ENCODE data around the gene OSBPL3. TPM values are rescaled to one million over a fixed set of nuclear protein-coding genes. Genes with fewer than 3 reads are reported as not detected.

OSBPL3 gene
- total RNA-seq, 2 donors from 2014 or later = 9.0 to 14.8 TPM

DNA sequence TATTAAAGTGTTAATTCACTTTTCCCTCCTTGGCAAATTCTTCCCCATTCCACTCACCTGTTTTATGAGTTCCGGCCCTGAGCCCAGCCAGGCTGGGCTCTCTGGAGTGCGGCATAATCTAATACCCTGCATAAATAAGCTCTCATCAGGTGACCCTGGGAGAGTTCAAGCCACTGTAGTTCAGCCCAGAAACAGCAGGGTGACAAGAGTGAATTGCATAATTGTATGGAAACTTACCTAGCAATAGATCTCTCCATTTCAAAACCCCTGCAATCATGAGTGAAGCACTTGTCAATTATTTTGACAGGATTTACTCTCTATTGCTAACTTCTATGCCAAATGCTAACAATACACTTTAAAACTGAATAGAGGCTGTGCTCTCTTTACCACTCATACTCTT lies 94.7 kb downstream of the OSBPL3 start:
- no peaks in the 10 kb centered on the region for H3K36me3 ChIP-seq
- H3K9ac ChIP-seq (ENCODE audit: low read depth in 2 of 2, low read length in 2 of 2) = no peak overlapping the region
- H3K4me3 ChIP-seq = no peak overlapping the region
- DNase-seq = no peak
- no peaks in the 10 kb centered on the region for H3K9me3 ChIP-seq
- no peak overlapping the region for H3K27ac ChIP-seq
- intact Hi-C loops (cut with DNase I) = no loop called here
- H3K4me1 ChIP-seq = no peaks in the 10 kb centered on the region
- H3K27me3 ChIP-seq = no peaks in the 10 kb centered on the region
- no peak for TF ChIP-seq CTCF (IDR thresholded peaks at IDR 0.05)

- Histone ChIP-seq H3K9ac (ENCODE audit: low read depth in 2 of 2, low read length in 2 of 2) (no peak overlapping the region), H3K4me3 (no peak overlapping the region), H3K27ac (no peak overlapping the region), H3K27me3 (no peaks in the 10 kb centered on the region), H3K4me1 (no peaks in the 10 kb centered on the region), H3K36me3 (no peaks in the 10 kb centered on the region), H3K9me3 (no peaks in the 10 kb centered on the region)
- DNase-seq = no peak
- TF ChIP-seq CTCF (IDR thresholded peaks at IDR 0.05) = no peak
- intact Hi-C loops (cut with DNase I) = no loop called here
Measured at GRCh38 chr7:24884401-24884800, 95.6 kb downstream of the OSBPL3 start.

GRCh38 chr7:24883622-24884013 lies 96.4 kb downstream of the OSBPL3 start:
- Histone ChIP-seq H3K27me3 (no peaks in the 10 kb centered on the region), H3K9ac (ENCODE audit: low read depth in 2 of 2, low read length in 2 of 2) (no peak overlapping the region), H3K36me3 (no peaks in the 10 kb centered on the region), H3K4me3 (no peak overlapping the region), H3K27ac (no peak overlapping the region), H3K9me3 (no peaks in the 10 kb centered on the region), H3K4me1 (no peaks in the 10 kb centered on the region)
- DNase-seq = no peak
- no peak for TF ChIP-seq CTCF (IDR thresholded peaks at IDR 0.05)
- intact Hi-C loops (cut with DNase I) = no loop called here

- no peak for DNase-seq
- no peak for TF ChIP-seq CTCF (IDR thresholded peaks at IDR 0.05)
- no peaks in the 10 kb centered on the region for H3K4me1 ChIP-seq
- no peaks in the 10 kb centered on the region for H3K36me3 ChIP-seq
- no peak overlapping the region for H3K9ac ChIP-seq (ENCODE audit: low read depth in 2 of 2, low read length in 2 of 2)
- no peak overlapping the region for H3K27ac ChIP-seq
- intact Hi-C loops (cut with DNase I) = no loop called here
- no peaks in the 10 kb centered on the region for H3K27me3 ChIP-seq
- H3K9me3 ChIP-seq = no peaks in the 10 kb centered on the region
- H3K4me3 ChIP-seq = no peak overlapping the region
Measured at GRCh38 chr7:24882989-24883621, 96.9 kb downstream of the OSBPL3 start.

DNA sequence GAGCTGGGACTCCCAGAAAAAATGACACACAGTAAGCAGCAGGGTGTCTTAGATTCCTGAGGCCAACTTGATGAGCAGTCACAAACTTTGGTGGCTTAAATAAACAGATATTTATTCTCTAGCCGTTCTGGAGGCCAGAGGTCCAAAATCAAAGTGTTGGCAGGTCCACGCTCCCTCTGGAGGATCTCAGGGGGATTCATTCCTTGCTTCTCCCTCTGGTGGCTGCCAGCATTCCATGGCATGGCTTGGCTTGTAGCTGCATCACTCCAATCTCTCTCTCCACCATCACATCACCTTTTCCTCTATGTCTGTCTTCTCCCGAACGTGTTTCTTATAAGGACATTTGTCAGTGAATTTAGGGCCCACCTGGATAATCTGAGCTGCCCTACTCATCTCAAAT lies 98.4 kb downstream of the OSBPL3 start:
- DNase-seq = no peak
- Histone ChIP-seq H3K36me3 (no peaks in the 10 kb centered on the region), H3K9ac (ENCODE audit: low read depth in 2 of 2, low read length in 2 of 2) (no peak overlapping the region), H3K4me3 (no peak overlapping the region), H3K9me3 (no peaks in the 10 kb centered on the region), H3K27me3 (no peaks in the 10 kb centered on the region), H3K27ac (no peak overlapping the region), H3K4me1 (no peaks in the 10 kb centered on the region)
- TF ChIP-seq CTCF (IDR thresholded peaks at IDR 0.05) = no peak
- intact Hi-C loops (cut with DNase I) = no loop called here

All from colonic mucosa (tissue), 4 donors.